Testis (tissue), 3 donors: ENCODE results near the gene COQ2. TPM values are rescaled to one million over a fixed set of nuclear protein-coding genes. Genes with fewer than 3 reads are reported as not detected.

ENCODE experiments used
- DNase-seq: peaks from one replicate; pipeline ENCODE4 v3.0.0-alpha.2; 2019
- H3K27ac ChIP-seq, 2 donors: fragments of 200-600 bp; sonication (generic); one replicate each; pipeline ENCODE4 v1.5.1; 2019
- H3K27me3 ChIP-seq: fragments of 200-600 bp; sonication (generic); one replicate; pipeline ENCODE4 v1.5.1; 2019
- H3K36me3 ChIP-seq: fragments of 200-600 bp; sonication (generic); one replicate; pipeline ENCODE4 v1.5.1; 2017; ENCODE audit warnings: low read depth; ENCODE audit errors: missing control alignments
- H3K4me1 ChIP-seq: fragments of 200-600 bp; sonication (generic); one replicate; pipeline ENCODE4 v1.5.1; 2019
- H3K4me3 ChIP-seq, 2 donors: fragments of 200-600 bp; sonication (generic); one replicate each; pipeline ENCODE4 v1.5.1; 2017 to 2019
- H3K9me3 ChIP-seq: fragments of 200-600 bp; sonication (generic); one replicate; pipeline ENCODE4 v1.5.1; 2017
- CTCF ChIP-seq, 3 experiments: fragments of 450-650 bp in 2 of 3; fragments of 200-600 bp in 1 of 3; sonication (generic) in 1 of 3; IDR thresholded peaks; one replicate each; pipeline ENCODE4 v1.5.1; 2016 to 2019; ENCODE audit warnings: antibody characterized with exemption in 3 of 3, mild to moderate bottlenecking in 2 of 3, moderate library complexity in 1 of 3
- POLR2A ChIP-seq: fragments of 450-650 bp; IDR thresholded peaks from one replicate; pipeline ENCODE4 v1.6.1; 2017; ENCODE audit warnings: antibody characterized with exemption, mild to moderate bottlenecking, moderate library complexity
- WGBS, 2 donors: methylation state at CpG; one replicate each; pipeline ENCODE4 v1.1.5; 2018; 5-methylcytosine and 5-hydroxymethylcytosine counted together
- intact Hi-C: fragments of 100-400 bp; cut with DNase I; formaldehyde crosslinking; loops from one replicate; pipeline ENCODE4 v1.15.1; 2023; ENCODE audit warnings: low total_unique reads
- polyA plus RNA-seq: library from polyadenylated mRNA; stranded (reverse); fragments of 350-450 nt; fragmentation: Illumina TruSeq; extraction: RNeasy Lipid Tissue Mini Kit (QIAGEN cat#74804); gene quantifications from one replicate; pipeline ENCODE4 v1.2.3, GENCODE V29; 2014; ENCODE audit warnings: low read depth, low replicate concordance; ENCODE audit not compliant: insufficient read depth
- total RNA-seq, 2 donors: library from RNA; depleted of rRNA; stranded (reverse); fragments of >200 nt; gene quantifications; one replicate each; pipeline ENCODE4 v1.2.3, GENCODE V29; 2016

Gene COQ2
- total and polyA plus RNA-seq, 3 donors from 2014 or later = 9.5 to 19.4 (median 18.8) TPM

- Histone ChIP-seq H3K36me3 (no peaks in the 10 kb centered on the region), H3K4me3 (no peak overlapping the region), H3K27ac (no peak overlapping the region), H3K4me1 (no peaks in the 10 kb centered on the region), H3K9me3 (no peaks in the 10 kb centered on the region), H3K27me3 (no peaks in the 10 kb centered on the region)
- DNase-seq = no peak
- intact Hi-C loops = no loop called here
- 65 to 93% methylated on average over 7 of the region's 7 CpGs for WGBS, 2 donors
- TF ChIP-seq CTCF (IDR thresholded peaks at IDR 0.05) = no peak
Measured at GRCh38 chr4:83250687-83251446, 33.7 kb downstream of the COQ2 start.

GRCh38 chr4:83248486-83248885 lies 36.1 kb downstream of the COQ2 start:
- no peaks in the 10 kb centered on the region for H3K36me3 ChIP-seq
- TF ChIP-seq POLR2A (no peak), CTCF (IDR thresholded peaks at IDR 0.05) (no peak)
- H3K27me3 ChIP-seq = no peaks in the 10 kb centered on the region
- H3K4me3 ChIP-seq = no peak overlapping the region
- DNase-seq = no peak
- WGBS, 2 donors = 77 to 89% methylated on average over 5 of the region's 5 CpGs
- intact Hi-C loops = no loop called here
- H3K4me1 ChIP-seq = no peaks in the 10 kb centered on the region
- H3K27ac ChIP-seq = no peak overlapping the region
- no peaks in the 10 kb centered on the region for H3K9me3 ChIP-seq

- intact Hi-C loops = no loop called here
- no peak for DNase-seq
- TF ChIP-seq POLR2A (no peak), CTCF (IDR thresholded peaks at IDR 0.05) (no peak)
Measured at GRCh38 chr4:83247415-83248357, 36.9 kb downstream of the COQ2 start.

GRCh38 chr4:83241132-83241531 lies 43.5 kb downstream of the COQ2 start:
- no peaks in the 10 kb centered on the region for H3K4me1 ChIP-seq
- 91 to 100% methylated on average over 1 of the region's 1 CpG for WGBS, 2 donors
- H3K9me3 ChIP-seq = no peaks in the 10 kb centered on the region
- no peak overlapping the region for H3K4me3 ChIP-seq
- H3K27ac ChIP-seq = no peak overlapping the region
- H3K36me3 ChIP-seq = no peaks in the 10 kb centered on the region
- intact Hi-C loops = no loop called here
- no peak for TF ChIP-seq CTCF (IDR thresholded peaks at IDR 0.05)
- no peak for TF ChIP-seq POLR2A
- H3K27me3 ChIP-seq = no peaks in the 10 kb centered on the region
- DNase-seq = no peak

More at GRCh38 chr4:83247415-83248357, 36.9 kb downstream of the COQ2 start:
- no peaks in the 10 kb centered on the region for H3K9me3 ChIP-seq
- H3K27me3 ChIP-seq = no peaks in the 10 kb centered on the region
- H3K27ac ChIP-seq = no peak overlapping the region
- WGBS, 2 donors = 86 to 100% methylated on average over 1 to 12 of the region's 12 CpGs
- no peaks in the 10 kb centered on the region for H3K4me1 ChIP-seq
- no peak overlapping the region for H3K4me3 ChIP-seq
- H3K36me3 ChIP-seq = no peaks in the 10 kb centered on the region
